GM03348 (cell line): ENCODE measurements around the gene CYP39A1.

Experiments
- DNase-seq: peaks from one replicate; pipeline ENCODE4 v3.0.0; 2012; ENCODE audit warnings: low spot score

The CYP39A1 gene

DNA sequence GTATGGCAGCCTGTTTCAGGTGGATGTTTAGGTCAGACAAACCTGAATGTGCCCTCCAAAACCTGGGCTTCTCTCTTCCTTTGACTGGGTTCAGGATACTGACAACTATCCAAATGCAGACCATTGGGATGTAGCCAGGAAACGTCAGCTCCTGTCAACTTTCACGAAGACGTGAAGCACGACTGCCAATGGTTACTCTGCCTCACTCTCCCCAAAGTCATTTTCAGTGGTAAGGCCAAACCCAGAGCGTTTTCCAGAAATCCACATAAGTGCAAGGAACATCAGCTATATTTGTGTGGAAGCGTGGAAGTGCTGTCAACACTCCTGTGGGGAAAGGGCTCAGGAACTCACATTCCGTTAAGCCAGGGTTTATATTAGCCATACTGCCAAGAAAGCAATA lies 141.3 kb downstream of the CYP39A1 start:
- no peak for DNase-seq

DNA sequence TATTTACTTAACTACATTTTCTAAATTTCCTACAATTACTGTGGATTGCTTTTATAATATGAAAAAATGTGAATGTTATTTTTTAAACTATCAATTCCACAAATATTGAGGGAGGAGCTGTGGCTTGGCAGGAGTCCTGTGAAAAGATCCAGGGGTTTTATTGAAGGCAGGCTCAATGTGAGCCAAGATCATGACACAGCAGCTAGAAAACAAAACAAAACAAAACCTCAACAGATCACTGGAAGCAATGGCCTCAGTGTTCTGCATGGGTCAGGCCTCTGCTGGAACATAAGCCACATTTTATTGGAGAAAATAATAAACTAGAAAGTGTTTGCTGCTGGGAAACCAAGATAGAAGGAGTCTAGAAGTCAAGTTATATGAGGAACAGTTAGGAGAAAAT lies 142.0 kb downstream of the CYP39A1 start:
- peak; percentile 66 for DNase-seq

DNA sequence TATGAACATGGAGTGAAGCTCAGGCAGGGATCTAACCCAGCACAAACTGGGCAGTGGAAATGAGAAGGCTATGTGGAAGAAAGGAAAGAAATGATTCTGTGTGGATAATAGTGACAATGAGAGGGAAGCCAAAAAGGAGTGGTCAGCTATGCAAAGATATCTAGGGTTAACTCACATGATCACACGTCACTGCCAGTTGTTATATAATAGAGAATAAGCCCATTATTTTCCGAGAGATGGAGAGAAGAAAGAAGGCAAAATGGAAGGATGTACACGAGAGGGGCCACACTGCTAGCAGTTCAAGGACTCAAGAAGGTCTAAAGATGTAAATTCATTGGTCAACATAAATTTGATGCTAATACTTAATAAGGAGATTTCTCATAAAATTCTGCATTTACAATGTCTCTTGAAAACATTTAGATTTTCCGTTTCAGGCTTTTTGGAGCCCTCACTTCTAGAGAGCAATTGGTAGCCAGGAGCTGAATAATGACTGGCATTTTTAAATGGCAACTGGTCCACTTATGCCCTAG lies 142.6 kb downstream of the CYP39A1 start:
- no peak for DNase-seq

DNA sequence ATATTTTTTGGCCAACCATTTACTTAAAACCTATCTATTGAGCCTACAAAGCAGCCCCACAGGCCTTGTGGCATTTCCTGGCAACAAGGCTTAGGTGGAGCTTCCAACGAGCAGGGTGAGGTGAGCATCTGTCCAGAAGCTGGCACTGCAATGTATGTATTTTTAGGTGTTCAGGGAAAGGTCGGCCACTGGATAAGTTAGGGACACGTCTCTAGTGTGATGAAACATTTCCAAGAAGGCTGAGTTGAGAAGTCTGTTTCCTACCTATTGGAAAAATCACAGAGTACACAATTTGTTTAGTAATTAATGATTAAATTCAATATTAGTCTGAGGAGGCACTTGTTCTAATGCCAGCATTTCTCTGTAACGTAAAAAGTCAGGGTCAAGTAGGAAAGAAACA lies 143.6 kb downstream of the CYP39A1 start:
- DNase-seq, result no peak

DNA sequence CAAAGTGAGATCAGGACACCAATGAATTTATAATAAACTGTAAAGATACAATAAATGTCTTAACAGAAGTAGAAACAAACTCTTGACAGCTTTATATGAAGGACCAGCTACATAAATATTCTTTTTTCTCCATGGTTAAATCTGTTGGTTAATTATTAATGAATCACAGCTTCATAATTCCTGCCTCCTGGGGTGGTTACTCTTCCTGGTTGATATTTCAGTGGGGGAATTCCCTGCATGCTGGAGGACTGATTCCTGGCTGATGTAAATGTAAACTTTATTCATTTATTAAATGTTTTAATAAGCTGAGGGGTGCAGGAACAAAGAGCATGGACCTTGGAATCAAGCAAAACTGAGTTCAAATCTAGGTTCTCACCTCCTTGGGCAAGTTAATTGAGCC lies 145.2 kb downstream of the CYP39A1 start:
- no peak for DNase-seq

DNA sequence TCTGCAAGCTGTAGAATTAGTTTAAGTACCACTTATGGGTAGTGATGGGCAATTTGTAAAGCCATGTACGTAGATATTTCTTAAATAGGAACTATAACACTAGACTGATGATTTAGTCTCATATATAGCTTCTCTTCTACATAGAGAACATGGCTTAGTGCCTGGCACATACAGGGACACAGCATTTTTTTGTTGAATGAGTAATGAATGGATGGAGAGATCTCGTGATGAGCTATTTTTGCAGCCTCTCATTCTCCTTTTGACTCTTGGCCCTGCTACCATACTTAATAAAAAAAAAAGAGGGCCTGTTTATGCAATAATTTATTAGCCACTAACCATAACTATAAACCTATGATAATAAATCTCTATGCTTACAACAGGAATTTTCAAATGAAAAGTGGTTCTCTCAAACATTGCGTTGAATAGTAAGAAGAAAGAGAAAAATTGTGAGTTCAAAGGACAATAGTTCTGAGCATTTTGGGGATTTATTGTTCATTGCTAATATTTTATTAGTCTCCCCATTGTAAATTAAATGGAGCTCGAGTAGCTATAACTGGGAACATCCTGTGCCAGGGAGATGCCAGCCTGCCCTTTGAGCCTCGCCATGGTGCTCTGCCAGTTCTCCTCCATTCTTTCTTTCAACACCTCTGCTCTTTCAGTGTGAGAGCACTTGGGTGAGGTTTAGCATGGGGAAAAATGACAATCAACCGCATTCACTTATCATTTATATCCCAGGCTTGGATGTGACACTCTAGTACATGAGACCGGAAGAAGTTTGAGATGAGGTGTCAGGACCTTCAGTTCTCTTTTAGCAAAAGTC lies 146.7 kb downstream of the CYP39A1 start:
- no peak for DNase-seq

DNA sequence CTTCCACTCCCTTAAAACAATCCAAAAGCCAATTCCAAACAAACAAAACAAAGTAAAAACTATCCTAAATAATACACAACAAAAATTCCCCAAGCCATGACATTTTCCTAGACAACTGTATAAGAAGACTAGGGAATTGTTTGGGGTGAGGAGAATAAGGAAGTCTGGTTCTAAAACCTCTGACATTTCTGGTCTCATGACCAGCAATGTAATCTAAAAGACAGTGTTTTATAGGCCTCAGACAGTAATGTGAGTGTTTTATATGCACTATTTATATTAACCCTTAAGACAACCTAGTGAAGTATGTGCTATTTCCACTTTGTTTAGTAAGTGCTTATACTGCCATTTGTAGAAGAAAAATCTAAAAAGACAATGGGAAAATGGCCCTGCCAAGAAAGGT lies 148.4 kb downstream of the CYP39A1 start:
- no peak for DNase-seq

DNA sequence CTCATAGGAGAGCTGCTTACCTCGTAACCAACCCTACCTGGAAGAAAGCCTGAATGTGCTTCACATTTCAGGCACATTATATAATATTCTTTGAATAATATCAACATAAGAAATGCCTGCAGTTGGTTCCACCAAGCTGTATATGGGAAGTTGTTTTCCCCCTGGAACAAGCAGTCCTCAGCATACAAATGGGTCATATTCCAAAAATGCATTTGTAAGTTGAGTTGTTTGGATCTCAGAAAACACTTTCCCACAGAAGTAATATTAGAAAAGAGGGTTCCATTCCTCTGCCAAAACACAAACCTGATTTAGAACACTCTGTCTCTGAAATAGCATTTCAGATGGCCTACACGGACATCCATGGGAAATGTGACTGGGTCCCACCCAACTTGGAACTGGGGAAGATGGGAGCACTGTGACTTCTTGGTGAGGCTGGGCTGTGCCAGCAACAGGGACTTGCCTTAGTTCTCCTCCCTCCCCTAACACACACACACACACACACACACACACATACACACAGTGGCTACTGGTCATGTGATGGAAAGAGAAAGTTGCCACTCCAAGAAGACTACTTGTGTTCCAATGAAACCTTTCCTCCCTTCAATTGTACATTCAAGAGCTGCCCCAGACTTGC lies 150.0 kb downstream of the CYP39A1 start:
- DNase-seq, result no peak

DNA sequence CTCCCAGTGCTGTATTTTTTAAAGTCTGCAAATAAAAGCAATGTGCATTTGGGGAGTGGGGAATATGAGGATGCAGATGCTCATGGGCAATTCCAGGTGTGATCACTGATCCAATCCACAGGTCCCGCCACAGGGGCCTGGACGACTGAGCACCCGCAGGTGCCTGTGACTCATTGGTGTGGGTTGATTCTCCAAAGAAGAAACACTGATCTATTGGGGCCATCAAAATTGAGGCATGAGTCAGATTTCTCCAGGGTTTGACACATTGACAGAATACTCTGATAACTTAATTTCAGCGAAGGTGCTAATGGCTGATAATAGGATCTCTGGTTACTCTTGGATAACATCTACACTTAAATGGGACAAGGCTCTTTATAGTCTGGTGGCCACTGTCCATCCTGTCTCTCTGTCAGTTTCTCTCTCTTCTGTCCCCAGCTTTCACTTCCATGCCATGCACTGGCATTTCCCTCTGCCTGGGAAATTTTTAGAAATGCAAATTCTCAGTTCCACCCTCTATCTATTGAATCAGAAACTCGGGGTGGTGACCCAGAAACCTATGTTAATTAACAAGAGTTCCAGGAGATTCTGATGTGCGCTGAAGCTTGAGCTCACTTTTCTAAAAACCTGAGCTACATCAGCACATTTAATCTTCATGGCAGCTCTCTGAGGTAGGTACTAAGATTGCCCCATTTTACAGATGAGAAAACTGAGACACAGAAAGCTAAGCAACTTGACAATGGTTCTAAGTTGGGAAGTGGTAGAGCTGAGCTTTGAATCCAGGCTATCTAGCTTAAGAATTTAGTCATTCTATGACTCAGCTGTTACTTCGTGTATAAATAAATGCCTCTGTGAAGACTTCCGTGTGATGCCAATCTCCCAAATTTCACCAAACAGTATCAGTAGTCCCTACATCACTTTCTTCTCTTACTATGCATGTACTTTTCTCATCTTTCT lies 151.2 kb downstream of the CYP39A1 start:
- no peak for DNase-seq

DNA sequence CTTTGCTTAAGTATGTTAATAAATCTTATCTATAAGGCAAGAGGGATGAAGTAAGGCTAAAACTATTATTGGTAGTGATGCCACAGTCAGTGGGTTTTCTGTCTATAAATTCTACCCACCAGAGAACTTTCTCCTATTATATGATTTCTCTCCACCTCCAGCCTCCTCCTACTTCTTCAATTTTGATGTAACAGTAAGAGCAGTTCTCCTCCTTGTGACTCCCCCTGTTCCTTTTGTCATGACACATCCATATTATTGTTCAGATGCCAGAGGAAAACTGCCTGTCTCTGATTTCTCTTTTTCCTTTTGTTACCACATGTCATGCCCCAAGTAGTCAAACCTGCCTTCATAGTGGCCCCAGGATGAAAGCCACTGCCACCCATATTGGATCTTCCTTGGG lies 152.2 kb downstream of the CYP39A1 start:
- DNase-seq, result no peak
